Keratinocyte (primary cell): Measurements from ENCODE around the gene C1orf53. TPM values are rescaled to one million over a fixed set of nuclear protein-coding genes. Genes with fewer than 3 reads are reported as not detected.

Experiments
- DNase-seq: peaks from one replicate; pipeline ENCODE4 v3.0.0-alpha.2; 2011; ENCODE audit warnings: low read depth, missing footprints, low spot score
- FAIRE-seq: peaks from 2 replicates; lab custom pipeline; 2011; peaks lifted over from hg19 to GRCh38; lab: Jason Lieb, UNC
- H2AFZ ChIP-seq: 2 replicates; pipeline ENCODE4 v1.6.0; 2012; ENCODE audit warnings: low read length, control low read depth, inconsistent platforms; ENCODE audit not compliant: control insufficient read depth
- H3K27ac ChIP-seq: 2 replicates; pipeline ENCODE4 v1.5.1; 2011; ENCODE audit warnings: low read length; ENCODE audit not compliant: control insufficient read depth, insufficient read depth
- H3K27me3 ChIP-seq: 3 replicates; pipeline ENCODE4 v1.6.0; 2011; ENCODE audit warnings: low read length; ENCODE audit not compliant: control insufficient read depth, insufficient read depth; ENCODE audit errors: extremely low read depth
- H3K36me3 ChIP-seq, 2 experiments: 2 replicates in 1 of 2; 3 replicates in 1 of 2; pipeline ENCODE4 v1.5.1; 2011; ENCODE audit warnings: low read length in 2 of 2, mild to moderate bottlenecking in 1 of 2; ENCODE audit not compliant: control insufficient read depth in 2 of 2, insufficient read depth in 2 of 2; ENCODE audit errors: extremely low read depth in 1 of 2
- H3K4me1 ChIP-seq: 3 replicates; pipeline ENCODE4 v1.5.1; 2011; ENCODE audit warnings: low read length; ENCODE audit not compliant: control insufficient read depth, insufficient read depth; ENCODE audit errors: extremely low read depth
- H3K4me2 ChIP-seq: 3 replicates; pipeline ENCODE4 v1.6.0; 2011; ENCODE audit warnings: low read depth, low read length; ENCODE audit not compliant: control insufficient read depth, insufficient read depth; ENCODE audit errors: extremely low read depth
- H3K4me3 ChIP-seq, 3 experiments: fragments of 200-600 bp in 1 of 3; sonication (generic) in 1 of 3; 2 replicates in 2 of 3; 3 replicates in 1 of 3; pipeline ENCODE4 v1.5.1; 2011 to 2016; ENCODE audit warnings: low read length in 3 of 3, mild to moderate bottlenecking in 3 of 3, control low read depth in 2 of 3, inconsistent platforms in 1 of 3, low read depth in 1 of 3, mixed read lengths in 1 of 3, mixed run types in 1 of 3, moderate library complexity in 1 of 3; ENCODE audit not compliant: control insufficient read depth in 2 of 3, insufficient read depth in 2 of 3; ENCODE audit errors: extremely low read depth in 1 of 3
- H3K79me2 ChIP-seq: 2 replicates; pipeline ENCODE4 v1.6.0; 2012; ENCODE audit warnings: low read length; ENCODE audit not compliant: control insufficient read depth, insufficient read depth
- H3K9ac ChIP-seq: 3 replicates; pipeline ENCODE4 v1.6.0; 2011; ENCODE audit warnings: low read length; ENCODE audit not compliant: control insufficient read depth, insufficient read depth; ENCODE audit errors: extremely low read depth
- H3K9me1 ChIP-seq: 3 replicates; pipeline ENCODE4 v1.6.0; 2011; ENCODE audit warnings: low read length; ENCODE audit not compliant: control insufficient read depth, insufficient read depth; ENCODE audit errors: extremely low read depth
- H3K9me3 ChIP-seq: 2 replicates; pipeline ENCODE4 v1.5.1; 2012; ENCODE audit warnings: low read depth, low read length; ENCODE audit not compliant: control insufficient read depth
- H4K20me1 ChIP-seq: 3 replicates; pipeline ENCODE4 v1.6.0; 2011; ENCODE audit warnings: low read length; ENCODE audit not compliant: control insufficient read depth, insufficient read depth; ENCODE audit errors: extremely low read depth
- CTCF ChIP-seq, 3 experiments: IDR thresholded peaks in 1 of 3; conservative IDR thresholded peaks in 1 of 3; optimal IDR thresholded peaks in 1 of 3; 2 replicates in 2 of 3; 3 replicates in 1 of 3; pipeline versions ENCODE3 to v1.5.1; 2011; ENCODE audit warnings: low read length in 3 of 3, mild to moderate bottlenecking in 3 of 3, moderate library complexity in 2 of 3, control low read depth in 1 of 3, inconsistent platforms in 1 of 3; ENCODE audit not compliant: insufficient read depth in 2 of 3; ENCODE audit errors: extremely low read depth in 1 of 3
- EZH2 ChIP-seq: IDR thresholded peaks from one replicate; pipeline ENCODE4 v1.6.1; 2012; ENCODE audit warnings: inconsistent platforms, mild to moderate bottlenecking, low read length, moderate library complexity
- dilution Hi-C: fragments of 300-500 bp; cut with MboI; formaldehyde crosslinking; loops from one replicate; pipeline ENCODE4 v1.7.0; 2020; ENCODE audit warnings: low sequenced_read_pairs; ENCODE audit not compliant: extremely low pct_ligation_motif_present
- polyA plus RNA-seq, 5 experiments: library from polyadenylated mRNA; depleted of rRNA in 3 of 5; stranded (reverse) in 3 of 5; stranded (forward) in 1 of 5; unstranded in 1 of 5; fragments of >200 nt; gene quantifications; 1 replicate in 1 of 5; 2 replicates in 3 of 5; 3 replicates in 1 of 5; pipeline versions ENCODE4 v1.2.1 to v1.2.3, GENCODE V29; 2011 to 2012; ENCODE audit warnings: missing spikeins in 2 of 5, low read depth in 1 of 5, low replicate concordance in 1 of 5

C1orf53 gene
- polyA plus RNA-seq, 1 donor (not counting 4 experiments of a cell fraction or from before 2014, with no cell fraction given) = 6.2 TPM

- FAIRE-seq = no peak
- H3K27me3 ChIP-seq = no peaks in the 10 kb centered on the region
- TF ChIP-seq EZH2 (no peak), CTCF (optimal IDR thresholded peaks at IDR 0.05 in 1 of 3, IDR thresholded peaks at IDR 0.05 in 1 of 3, conservative IDR thresholded peaks at IDR 0.05 in 1 of 3; ENCODE audit: extremely low read depth in 1 of 3, insufficient read depth in 2 of 3, low read length in 3 of 3) (no peak)
Observed at GRCh38 chr1:197942042-197942441, 39.6 kb downstream of the C1orf53 start.

GRCh38 chr1:197944485-197944884 lies 42.1 kb downstream of the C1orf53 start:
- Histone ChIP-seq H4K20me1 (no peaks in the 10 kb centered on the region), H3K27ac (no peak overlapping the region), H3K4me3 (no peak overlapping the region), H3K9ac (no peak overlapping the region), H2AFZ (no peak overlapping the region), H3K4me1 (no peaks in the 10 kb centered on the region), H3K36me3 (no peaks in the 10 kb centered on the region), H3K27me3 (no peaks in the 10 kb centered on the region), H3K9me3 (no peaks in the 10 kb centered on the region), H3K4me2 (no peak overlapping the region), H3K9me1 (no peaks in the 10 kb centered on the region), H3K79me2 (no peaks in the 10 kb centered on the region)
- DNase-seq = no peak
- dilution Hi-C loops = no loop called here
- TF ChIP-seq EZH2 = no peak
- TF ChIP-seq CTCF (optimal IDR thresholded peaks at IDR 0.05 in 1 of 3, IDR thresholded peaks at IDR 0.05 in 1 of 3, conservative IDR thresholded peaks at IDR 0.05 in 1 of 3; ENCODE audit: extremely low read depth in 1 of 3, insufficient read depth in 2 of 3, low read length in 3 of 3) = no peak
- peak; percentile 20 for FAIRE-seq

More at GRCh38 chr1:197942042-197942441, 39.6 kb downstream of the C1orf53 start:
- Histone ChIP-seq H4K20me1 (no peaks in the 10 kb centered on the region), H3K4me3 (no peak overlapping the region), H2AFZ (no peak overlapping the region), H3K9me3 (no peaks in the 10 kb centered on the region), H3K36me3 (no peaks in the 10 kb centered on the region), H3K4me1 (no peaks in the 10 kb centered on the region), H3K27ac (no peak overlapping the region), H3K9me1 (no peaks in the 10 kb centered on the region), H3K9ac (no peak overlapping the region), H3K79me2 (no peaks in the 10 kb centered on the region), H3K4me2 (no peak overlapping the region)
- no peak for DNase-seq
- dilution Hi-C loops = no loop called here
